ENCODE data around the gene ELOVL3. TPM values are rescaled to one million over a fixed set of nuclear protein-coding genes. Genes with fewer than 3 reads are reported as not detected.

ELOVL3 gene, protein sequence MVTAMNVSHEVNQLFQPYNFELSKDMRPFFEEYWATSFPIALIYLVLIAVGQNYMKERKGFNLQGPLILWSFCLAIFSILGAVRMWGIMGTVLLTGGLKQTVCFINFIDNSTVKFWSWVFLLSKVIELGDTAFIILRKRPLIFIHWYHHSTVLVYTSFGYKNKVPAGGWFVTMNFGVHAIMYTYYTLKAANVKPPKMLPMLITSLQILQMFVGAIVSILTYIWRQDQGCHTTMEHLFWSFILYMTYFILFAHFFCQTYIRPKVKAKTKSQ
- total RNA-seq = 0.66 TPM

DNA sequence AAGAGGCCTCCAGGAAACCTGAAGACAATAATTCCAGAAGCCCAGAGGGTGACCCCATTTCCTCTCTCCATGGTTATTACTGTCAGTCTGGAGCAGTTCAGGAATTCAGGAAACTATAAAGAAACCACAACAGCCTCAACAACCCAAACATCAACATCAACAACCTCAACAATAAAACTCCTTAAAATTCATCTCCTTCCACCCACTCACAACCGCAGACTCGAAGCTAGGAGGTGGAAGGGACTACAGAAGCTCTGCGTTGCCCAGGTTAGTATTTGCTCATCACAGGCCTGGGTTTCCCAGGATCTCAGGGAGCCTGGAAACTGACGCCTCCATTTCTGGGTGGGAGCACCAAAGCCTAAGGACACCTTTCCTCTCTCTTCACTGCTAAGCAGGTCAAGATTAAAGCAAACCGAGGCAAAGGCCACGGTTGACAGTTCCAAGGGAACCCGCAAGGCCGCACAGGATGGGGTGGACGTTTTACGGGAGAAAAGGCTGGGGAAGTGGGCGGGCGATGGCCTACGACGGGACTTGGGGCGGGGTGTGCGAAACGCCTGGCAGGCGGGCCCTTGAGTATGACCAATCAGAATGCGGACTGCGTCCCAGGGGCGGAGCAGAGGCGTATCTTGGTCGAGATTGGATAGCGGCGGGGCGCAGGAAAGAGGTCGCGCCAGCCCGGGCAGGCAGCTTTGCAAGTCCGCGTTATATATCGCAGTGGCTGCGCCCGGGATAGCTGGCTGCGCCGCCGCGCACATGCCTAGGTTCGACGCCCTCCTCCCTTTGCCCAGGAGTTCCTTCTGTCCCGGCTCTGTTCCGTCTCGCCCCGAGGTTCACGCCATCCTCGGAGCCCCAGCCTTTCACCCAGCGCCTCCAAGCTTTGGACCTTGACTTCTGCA is at the start of gene ELOVL3:
TSS of gene ELOVL3 (plus strand) at position 654 of the 896 bp plus-strand sequence. CDS start 250 bp downstream, outside the sequence.

DNA sequence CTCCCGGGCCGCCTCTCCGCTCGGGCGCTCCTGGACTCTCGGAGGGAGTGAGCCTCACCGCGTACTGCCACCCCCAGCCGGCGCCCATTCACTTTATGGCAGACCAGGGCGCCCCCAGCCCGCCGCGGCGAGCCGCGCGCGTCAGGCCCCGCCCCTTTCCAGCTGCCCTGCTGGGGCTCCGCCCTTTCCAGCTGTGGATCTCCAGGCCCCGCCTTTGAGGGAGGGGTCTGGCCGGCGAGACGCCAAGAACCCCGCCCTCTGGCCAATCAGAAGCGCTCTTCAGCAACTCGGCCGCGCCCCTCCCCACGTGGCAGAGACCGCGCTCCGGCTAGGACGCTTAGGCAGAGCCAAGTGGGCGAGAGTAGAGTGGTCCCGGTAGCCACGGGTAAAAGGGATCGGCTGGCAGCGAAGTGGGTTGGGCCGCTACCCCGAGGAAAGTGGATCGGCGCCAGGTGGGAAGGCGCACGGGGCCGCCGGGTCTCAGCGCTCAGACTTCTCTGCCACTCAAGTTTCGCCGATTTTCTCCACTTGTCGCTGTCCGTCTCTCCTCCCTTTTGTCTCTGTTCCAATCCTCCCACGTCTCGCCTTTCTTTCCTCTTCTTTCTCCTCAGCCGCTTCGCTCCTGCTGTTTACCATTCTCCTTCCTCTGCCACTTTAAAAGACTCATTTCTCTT is 15.5 kb downstream of the ELOVL3 start, which contains the start of gene PITX3:
TSS of gene PITX3 (minus strand) at position 69 of the 674 bp plus-strand sequence. CDS start 9,432 bp downstream, outside the sequence.

DNA sequence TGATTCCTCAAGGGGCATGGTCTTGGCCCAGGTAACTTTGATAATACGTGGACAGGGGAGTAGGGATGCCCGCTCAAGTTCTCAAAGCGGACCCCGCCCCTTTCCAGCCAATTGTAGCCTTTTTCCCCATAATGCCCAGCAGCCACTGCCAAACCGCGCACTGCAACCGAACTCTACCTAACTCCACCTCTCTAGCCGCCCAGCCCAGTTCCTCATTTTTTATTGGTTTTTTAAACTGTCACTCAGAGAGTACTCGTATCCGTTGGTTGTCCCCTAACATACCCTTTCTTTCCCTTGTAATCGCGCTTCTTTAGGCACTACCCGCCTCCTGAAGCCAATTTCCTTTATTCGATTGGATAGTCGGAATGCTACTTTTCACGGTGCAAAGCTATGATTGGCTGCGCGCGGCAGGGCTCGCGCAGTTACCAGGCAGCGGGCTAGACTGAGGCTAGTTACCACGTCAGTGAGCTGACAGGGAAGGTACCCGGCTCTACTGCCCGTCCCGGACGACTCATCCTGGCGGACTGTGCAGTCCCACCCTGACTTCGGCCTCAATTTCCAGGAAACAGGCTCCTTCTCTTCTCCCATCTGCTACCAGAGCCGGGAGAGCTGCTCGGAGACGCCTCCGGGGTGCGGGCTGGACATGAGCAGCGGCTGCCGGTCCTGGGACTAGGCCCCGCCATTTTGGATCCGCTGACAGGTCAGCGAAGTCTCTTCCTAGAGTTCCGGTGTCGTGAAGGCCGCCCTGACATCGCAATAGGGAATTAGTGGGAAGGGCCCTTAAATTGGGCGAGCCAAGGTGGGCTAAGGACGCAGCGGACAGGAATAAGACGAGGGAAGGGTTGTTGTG is 19.2 kb downstream of the ELOVL3 start, which contains the start of gene GBF1:
TSS of gene GBF1 (plus strand) at position 451 of the 850 bp plus-strand sequence. CDS start 13,407 bp downstream, outside the sequence.

Other genes with a start within 250 kb of the ELOVL3 start
- 25.2 TPM for gene ARMH3, start 170.1 kb upstream of the ELOVL3 start, total RNA-seq
- gene HPS6, start 160.9 kb upstream of the ELOVL3 start, total RNA-seq = 20.0 TPM
- 78.5 TPM for gene LDB1, start 105.9 kb upstream of the ELOVL3 start, total RNA-seq
- gene PPRC1, start 93.3 kb upstream of the ELOVL3 start, total RNA-seq = 18.4 TPM
- gene NOLC1, start 73.9 kb upstream of the ELOVL3 start, total RNA-seq = 42.1 TPM
- 2.1 TPM for gene PITX3, start 15.2 kb downstream of the ELOVL3 start, total RNA-seq
- 46.9 TPM for gene GBF1, start 19.2 kb downstream of the ELOVL3 start, total RNA-seq
- gene NFKB2, start 169.4 kb downstream of the ELOVL3 start, total RNA-seq = 16.2 TPM
- gene PSD, start 192.5 kb downstream of the ELOVL3 start, total RNA-seq = 49.2 TPM
- gene FBXL15, start 194.5 kb downstream of the ELOVL3 start, total RNA-seq = 18.9 TPM
- 58.9 TPM for gene CUEDC2, start 206.3 kb downstream of the ELOVL3 start, total RNA-seq
- 0.93 TPM for gene C10orf95, start 225.2 kb downstream of the ELOVL3 start, total RNA-seq

Measured in camera-type eye (tissue), 1 donor.